GM15510 (cell line): ENCODE data around the gene CIROP.

ENCODE experiments used
- POLR2A ChIP-seq: IDR thresholded peaks from 3 replicates; pipeline ENCODE4 v1.6.1; 2011; ENCODE audit warnings: borderline replicate concordance; ENCODE audit not compliant: insufficient read length; ENCODE audit errors: extremely low read depth

Gene CIROP

GRCh38 chr14:23093104-23093503, 11.7 kb downstream of the CIROP start:
- TF ChIP-seq POLR2A = no peak

GRCh38 chr14:23091294-23092225, 13.2 kb downstream of the CIROP start:
- no peak for TF ChIP-seq POLR2A

- TF ChIP-seq POLR2A = no peak
Measured at GRCh38 chr14:23090254-23090636, 14.5 kb downstream of the CIROP start.

- TF ChIP-seq POLR2A = no peak
Measured at GRCh38 chr14:23089498-23090253, 15.1 kb downstream of the CIROP start.

GRCh38 chr14:23086565-23086964, 18.2 kb downstream of the CIROP start:
- no peak for TF ChIP-seq POLR2A

- no peak for TF ChIP-seq POLR2A
Measured at GRCh38 chr14:23085458-23085857, 19.3 kb downstream of the CIROP start.

GRCh38 chr14:23080474-23080873, 24.3 kb downstream of the CIROP start:
- TF ChIP-seq POLR2A = no peak

- TF ChIP-seq POLR2A = no peak
Measured at GRCh38 chr14:23079716-23080115, 25.1 kb downstream of the CIROP start.

- no peak for TF ChIP-seq POLR2A
Measured at GRCh38 chr14:23078692-23079116, 26.1 kb downstream of the CIROP start.

GRCh38 chr14:23077962-23078361, 26.8 kb downstream of the CIROP start:
- no peak for TF ChIP-seq POLR2A

GRCh38 chr14:23076785-23077408, 27.9 kb downstream of the CIROP start:
- no peak for TF ChIP-seq POLR2A

GRCh38 chr14:23074906-23075305, 29.9 kb downstream of the CIROP start:
- no peak for TF ChIP-seq POLR2A

- no peak for TF ChIP-seq POLR2A
Measured at GRCh38 chr14:23071921-23072539, 32.8 kb downstream of the CIROP start.

- peak; percentile 79 for TF ChIP-seq POLR2A
Measured at GRCh38 chr14:23071244-23071920, 33.4 kb downstream of the CIROP start.
